ENCODE results near the gene RNF223.

RNF223 gene

DNA sequence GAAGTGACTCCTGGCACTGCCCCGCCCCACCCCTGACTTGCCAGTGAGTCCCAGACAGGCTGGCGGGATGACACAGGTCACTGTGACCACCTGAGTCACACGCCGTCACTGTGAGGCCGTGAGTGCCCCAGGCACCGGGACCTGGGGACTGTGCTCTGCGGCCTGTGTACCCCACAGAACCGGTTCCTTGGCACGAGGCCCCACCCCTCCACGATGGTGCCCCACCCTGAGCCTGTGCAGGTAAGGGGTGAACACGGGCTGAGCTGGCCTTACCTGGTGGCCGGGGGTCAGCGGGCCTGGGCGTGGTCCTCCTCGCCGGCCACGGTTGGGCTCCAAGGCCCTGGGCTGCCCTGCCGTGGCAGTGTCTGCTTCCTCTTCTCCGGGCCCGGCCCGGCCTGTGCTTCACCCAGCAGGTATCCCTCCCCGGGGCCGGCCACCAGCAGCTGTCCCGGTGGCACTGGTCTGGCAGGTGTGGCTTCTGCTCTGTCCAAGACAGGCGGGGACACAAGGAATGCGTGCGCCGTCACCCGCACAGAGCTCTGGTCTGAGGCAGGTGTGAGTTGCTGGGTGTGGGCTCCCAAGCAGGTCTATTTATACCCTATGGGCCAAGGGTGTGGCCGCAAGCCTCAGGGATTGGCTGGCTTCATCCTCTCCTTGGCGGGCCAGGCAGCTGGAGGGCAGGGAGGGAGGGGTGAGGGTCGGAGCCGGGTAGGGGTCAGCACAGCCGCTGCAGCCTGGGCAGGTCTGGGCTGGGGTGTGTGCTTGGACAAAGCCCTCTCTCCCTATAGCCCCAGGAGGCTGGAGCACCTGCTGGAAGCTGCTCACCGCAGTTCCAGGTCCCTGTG, at the start of gene RNF223:
TSS of gene RNF223 (minus strand) at position 564 of the 845 bp plus-strand sequence. CDS start 1,740 bp downstream, outside the sequence.
- DNase-seq: peak; percentile 50

DNA sequence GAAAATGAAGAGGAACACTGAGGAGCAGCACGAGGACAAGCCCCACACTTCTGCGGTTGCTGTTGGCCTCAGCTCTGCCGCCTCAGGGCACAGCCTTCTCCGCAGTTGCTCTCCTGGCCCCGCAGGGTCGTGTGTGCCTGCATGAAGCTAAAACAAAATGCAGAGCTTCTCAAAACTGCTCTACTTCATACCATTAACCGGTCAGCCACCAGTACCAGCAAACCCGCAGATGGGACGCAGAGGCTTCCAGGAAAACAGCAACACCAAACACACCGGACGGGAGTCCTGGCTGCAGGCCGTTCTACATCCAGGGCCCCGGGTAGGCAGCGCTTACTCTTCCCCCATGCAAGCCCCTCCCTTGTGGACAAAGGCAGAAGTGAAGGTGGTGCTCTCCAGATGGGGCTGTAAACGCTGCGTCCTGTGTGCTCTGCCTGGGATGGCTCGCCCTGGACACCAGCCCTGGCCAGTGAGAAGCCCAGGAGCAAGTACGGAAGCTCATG, 48.9 kb upstream of the RNF223 start:
- DNase-seq: peak; percentile 45

DNA sequence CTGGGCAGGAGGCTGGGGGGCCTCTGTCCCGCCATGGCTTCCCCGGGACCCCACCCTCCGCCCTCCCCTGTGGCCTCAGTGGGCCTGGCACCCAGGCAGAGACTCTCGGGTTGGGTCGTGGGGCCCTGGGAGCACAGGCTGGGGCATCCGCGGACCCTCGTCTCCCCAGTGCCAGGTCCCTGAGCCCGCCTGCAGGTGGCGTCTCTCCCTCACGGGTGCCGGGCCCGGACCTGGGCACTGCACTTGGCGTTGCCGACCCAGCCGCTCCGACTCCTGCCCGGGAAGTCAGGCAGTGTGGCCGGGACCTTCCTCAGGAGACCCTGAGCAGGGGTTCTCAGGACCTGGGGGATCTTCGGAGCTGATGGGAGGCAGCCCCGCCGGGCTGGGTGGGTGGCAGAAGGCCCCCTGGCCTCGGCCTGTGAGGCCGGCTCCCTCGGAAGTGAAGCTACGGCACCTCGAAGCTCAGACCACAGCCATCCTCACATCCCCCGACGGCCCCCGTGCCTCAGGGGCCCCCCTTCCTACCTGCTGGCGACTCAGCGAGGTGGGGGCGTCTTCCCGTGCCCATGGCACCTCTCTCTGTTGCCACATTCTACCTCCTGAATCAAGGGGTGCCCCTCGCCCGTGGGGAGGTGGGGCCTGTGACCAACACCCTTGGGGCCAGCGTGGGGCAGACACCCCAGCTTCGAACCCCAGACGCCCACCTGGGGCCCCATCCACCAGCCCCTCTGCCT, 48.1 kb upstream of the RNF223 start:
- peak; percentile 84 for DNase-seq

DNA sequence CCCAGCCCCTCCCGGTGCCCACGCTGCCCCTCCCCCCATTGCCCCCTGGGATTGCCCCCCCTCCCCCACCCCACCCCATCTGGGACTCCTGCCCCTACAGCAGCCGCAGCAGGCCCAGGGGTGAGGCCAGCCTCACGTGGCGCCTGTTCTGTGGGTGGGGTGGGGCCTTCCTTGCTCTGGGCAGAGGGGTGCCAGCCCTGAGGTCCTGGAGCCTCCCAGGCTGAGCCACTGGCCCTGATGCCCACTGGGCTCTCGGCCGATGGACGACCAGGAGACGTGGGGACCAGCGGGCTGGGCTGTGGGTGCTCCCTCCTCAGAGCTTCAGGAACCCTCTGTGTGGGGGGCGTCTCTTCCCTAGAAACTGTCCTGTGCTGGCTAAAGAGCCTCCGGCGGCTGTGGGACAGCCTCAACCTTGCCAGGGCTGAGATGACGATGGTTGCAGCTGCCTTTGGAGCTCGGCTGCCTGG, 47.5 kb upstream of the RNF223 start:
- peak; percentile 37 for DNase-seq

DNA sequence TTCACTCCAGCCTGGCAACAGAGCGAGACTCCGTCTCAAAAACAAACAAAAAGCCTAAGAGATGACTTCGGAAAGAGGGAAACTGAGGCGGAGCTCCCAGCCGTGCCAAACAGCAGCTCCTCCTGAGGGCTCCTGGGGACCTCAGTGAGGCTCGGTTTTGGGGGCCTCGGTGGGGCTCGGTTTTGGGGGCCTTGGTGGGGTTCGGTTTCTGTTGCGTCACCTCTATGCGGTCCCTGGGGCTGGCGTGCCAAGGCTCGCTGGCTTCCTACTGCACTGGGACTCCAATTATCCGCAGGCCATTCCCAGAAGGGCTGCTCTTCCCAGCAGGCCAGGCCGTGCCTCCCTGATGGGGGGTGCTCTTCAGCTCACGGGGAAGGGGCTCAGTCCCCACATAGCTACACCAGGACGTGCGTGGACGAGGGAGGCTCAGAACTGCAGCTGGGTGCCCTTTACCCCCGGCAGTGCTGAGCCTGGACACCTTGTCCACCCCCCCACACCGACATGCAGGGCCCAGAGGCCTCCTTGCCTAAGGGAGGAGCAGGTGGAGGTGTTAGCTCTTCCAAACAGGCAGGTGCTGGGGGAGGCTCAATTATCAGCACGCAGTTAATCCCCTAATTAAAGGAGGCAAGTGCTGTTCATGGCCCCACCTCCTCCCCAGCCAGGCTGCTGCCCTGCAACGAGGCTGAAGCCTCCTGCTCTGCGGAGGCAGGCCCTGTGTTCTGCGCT, 46.9 kb upstream of the RNF223 start:
- no peak for DNase-seq

DNA sequence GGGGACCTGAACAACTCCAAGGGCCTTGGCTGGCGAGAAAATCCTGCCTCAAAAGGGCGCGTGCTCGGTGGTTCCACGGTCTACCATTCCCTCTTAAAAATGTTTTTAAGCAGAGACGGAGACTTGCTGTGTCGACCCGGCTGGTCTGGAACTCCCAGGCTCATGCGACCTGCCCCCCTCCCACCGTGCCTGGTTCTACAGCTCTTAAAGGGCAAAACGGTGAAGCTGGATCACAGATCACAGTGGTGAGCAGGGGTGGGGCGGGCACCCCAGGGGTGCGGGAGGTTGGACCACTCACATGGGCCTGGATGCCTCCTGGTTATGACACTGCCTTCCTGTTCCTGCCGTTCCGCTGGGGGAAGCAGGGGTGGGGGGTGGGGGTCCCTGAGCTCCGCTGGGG, 46.0 kb upstream of the RNF223 start:
- no peak for DNase-seq

DNA sequence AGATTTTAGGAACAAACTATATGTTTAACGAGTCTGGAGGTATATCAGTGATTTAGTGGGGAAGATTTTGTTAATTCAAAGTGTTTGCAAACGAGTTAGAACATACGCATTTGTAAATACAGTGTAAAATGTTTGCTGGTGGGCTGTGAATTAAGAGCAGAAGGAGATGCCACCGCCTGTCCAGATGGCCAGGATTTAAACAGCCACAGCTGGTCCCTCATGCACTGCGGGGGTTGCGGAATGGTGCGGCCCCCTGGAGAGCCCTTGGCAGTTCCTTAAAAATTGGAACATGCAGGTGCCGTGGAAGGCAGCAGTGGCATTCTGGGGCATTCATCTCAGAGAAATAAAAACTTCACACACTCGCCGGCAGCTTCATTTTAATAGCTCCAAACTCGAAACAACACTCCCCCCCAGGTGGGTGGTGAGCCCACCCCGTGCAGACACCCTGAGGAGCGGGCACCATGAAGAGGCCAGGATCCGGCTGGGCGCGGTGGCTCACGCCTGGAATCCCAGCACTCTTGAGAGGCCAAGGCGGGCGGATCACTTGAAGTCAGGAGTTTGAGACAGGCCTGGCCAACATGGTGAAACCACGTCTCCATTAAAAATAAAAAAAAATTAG, 45.3 kb upstream of the RNF223 start:
- DNase-seq: no peak

DNA sequence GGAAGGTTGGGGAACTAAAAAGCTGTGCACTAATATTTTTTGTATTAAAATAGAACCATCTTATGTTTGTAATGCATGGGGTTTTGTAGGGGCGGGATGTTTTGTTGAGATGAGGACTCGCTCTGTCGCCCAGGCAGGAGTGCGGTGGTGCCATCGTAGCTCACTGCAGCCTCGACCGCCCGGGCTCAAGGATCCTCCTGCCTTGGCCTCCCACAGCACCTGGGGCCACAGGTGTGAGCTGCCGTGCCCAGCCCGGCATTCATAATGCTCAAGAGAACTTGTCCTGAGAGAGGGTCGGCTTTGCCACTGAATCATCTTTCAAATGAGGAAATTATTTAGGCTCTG, 44.7 kb upstream of the RNF223 start:
- no peak for DNase-seq

DNA sequence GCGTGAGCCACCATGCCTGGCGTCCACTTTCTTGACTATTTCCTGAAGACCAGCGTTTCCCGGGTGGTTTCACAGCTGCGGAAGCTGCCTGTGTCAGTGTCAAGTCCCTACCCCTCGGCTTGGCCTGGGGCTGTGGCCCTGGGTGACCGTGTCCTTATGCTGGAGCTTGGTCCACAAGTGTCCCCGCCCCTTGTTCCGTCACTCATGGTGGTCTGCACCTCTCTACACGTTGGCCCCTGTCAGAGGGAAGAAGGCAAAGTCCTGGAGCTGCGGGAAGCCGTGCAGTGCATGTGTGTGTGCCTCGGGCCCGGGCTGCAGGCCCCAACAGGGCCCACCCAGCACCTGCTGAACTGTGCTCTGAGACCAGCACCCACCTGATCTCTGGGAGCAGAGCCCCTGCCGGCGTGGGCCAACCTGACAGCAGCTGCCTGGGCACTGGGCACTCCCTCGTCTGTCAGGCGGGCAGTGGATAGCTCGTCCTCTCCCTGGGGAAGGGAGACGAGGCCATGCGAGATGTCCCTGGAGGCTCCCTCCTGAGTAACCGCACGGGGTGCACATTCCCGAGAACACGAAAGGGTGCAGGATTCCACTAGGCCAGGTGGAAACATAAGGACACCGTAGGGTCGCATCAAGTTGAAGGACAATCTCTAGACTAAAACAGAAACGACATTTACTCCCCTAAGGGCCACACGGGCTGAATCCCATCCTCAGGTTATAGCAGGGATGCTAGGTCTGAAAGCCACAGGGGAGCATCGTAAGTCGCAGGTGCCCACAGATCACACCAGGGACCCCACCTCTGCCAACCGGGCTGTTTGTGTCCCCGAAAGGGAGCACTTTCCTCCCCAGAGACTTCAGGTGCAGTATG, 44.1 kb upstream of the RNF223 start:
- DNase-seq: no peak

DNA sequence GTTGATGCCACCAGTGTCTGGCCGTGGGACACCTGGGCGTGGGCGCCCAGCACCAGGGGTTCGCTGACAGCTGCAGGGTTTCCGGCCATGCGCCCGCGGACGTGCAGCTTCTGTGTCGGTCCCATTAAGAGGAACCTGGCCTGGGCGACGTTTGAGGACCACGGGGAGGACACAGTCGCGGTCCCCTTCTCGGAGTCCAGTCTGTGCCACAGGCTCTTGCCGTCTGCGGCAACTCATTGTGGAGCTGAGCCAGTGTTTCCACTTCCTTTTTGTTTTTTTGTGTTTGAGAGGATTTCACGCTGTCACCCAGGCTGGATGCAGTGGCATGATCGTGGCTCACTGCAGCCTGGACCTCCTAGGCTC, 43.3 kb upstream of the RNF223 start:
- DNase-seq: peak; percentile 28

DNA sequence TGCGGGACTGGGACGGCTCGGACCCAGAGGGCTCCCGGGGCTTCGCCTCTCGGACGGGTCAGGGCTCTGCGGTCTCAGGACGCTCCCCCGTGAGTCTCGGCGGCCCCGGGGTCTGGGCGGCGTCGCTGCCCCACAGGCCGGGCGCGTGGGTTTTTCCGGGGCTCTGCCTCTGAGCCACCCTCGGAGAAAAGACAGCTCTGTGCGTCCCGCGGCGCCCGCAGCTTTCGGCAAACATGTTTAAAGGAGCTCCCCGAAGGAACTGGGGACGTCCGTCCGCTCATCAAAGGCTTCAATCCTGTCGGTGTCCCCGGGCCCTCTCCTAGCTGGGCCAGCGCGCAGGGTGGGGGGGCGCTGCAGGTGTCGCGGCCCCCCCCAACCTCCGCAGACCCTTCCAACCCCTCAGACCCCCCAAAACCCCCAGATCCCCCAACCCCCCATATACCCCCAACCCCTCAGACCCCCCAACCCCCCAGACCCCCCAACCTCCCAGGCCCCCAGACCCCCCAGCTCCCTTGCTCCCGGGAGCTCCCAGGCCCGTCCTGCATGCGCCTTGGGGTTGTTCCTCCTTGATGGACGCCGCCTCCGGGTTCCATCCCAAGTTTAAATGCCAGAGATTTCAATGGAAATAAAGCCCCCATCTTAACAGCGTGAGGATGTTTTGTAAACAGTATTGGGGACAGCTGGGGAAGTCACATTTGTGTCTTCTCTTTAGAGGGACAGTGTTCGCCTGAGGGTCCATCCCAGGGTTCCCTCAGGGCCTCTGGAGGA, 42.8 kb upstream of the RNF223 start:
- DNase-seq: peak; percentile 34

DNA sequence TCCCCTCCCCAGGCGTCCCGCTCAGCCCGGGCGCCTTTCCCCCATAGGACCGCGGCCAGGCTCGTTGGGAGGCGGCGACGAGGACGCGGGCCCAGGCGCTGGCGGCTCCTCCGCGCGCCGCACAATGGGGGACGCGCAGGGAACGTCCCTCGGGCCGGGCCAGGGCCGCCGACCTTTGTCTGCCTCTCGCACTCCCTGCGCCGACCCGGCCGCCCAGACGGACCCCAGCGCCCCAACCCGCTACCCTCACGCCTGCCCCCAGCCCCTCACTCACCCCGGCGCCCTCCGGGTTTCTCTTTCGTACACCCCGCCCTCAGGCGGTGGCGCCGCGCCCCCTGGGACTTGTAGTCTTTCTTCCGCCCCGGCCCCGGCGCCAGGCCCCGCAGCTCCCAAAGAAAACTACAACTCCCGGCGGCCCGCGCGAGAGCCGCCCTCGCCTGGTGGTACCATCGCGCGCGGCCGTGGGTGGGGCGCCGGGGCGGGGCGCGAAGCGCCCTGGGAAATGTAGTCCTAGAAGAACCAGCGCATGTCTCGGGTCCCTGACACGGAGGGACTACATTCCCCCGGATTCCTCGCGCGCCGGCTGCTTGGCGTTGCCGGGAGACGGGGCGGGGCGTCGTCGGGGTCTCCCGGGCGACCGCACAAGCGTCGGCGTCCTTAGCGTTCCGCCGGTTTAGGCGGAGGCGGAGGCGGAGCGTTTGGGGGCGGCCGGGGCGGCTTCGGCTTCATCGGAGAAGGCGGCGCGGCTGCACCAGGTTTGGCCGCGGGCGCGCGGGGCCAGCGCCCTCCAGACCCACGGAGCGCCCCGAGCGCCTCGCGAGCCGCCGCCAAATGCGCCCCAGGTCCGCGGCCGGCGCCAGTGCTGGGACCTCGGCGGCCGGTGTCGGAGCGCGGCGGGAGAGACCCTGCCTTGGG, 41.9 kb upstream of the RNF223 start, which contains the start of gene C1orf159:
TSS of gene C1orf159 (minus strand) at position 304 of the 915 bp plus-strand sequence. CDS start 24,546 bp downstream, outside the sequence.
- peak; percentile 100 for DNase-seq

DNA sequence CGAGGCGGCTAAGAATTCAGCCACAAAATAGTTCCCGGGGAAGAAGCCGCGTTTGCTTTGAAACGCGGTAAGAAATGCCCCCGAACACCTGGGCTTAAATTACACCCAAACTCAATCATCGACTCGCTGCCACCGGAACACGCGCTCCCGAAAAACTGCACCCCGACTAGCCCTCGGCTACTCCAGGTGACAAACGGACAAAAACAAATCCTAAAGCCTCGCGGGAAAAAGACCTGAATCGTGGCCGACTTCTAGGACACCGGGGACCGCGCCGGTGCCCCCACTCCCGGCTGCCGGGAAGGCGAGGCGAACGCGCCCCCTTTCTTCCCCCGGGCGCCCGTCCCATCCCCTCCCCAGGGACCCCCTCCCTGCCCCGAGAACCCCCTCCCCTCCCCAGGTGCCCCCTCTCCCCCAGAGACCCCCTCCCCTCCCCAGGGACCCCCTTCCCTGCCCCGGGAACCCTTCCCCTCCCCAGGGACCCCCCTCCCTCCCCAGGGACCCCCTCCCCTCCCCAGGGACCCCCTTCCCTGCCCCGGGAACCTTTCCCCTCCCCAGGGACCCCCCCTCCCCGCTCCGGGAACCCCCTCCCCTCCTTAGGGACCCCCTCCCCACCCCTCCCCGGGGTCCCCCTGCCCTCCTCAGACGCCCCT, 41.2 kb upstream of the RNF223 start:
- DNase-seq: peak; percentile 62

DNA sequence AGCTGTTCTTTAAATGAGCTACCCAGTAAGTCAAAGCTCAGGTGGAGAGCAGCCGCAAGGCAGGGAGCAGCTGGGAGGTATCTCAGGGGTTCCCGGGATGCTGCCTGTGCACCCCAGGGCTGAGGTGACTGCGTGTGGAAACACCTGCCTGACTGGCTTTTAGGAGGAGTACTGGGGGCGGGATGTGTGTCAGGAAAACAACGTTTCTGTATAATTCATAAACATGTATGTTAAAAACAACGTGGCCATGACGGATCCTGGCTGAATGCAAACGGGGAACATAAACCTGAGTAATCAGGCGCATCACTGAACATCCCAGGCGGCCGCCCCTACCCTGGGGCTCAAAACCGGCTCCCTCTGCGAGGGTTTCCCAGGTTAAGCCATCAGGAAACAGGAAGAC, 40.3 kb upstream of the RNF223 start:
- no peak for DNase-seq

DNA sequence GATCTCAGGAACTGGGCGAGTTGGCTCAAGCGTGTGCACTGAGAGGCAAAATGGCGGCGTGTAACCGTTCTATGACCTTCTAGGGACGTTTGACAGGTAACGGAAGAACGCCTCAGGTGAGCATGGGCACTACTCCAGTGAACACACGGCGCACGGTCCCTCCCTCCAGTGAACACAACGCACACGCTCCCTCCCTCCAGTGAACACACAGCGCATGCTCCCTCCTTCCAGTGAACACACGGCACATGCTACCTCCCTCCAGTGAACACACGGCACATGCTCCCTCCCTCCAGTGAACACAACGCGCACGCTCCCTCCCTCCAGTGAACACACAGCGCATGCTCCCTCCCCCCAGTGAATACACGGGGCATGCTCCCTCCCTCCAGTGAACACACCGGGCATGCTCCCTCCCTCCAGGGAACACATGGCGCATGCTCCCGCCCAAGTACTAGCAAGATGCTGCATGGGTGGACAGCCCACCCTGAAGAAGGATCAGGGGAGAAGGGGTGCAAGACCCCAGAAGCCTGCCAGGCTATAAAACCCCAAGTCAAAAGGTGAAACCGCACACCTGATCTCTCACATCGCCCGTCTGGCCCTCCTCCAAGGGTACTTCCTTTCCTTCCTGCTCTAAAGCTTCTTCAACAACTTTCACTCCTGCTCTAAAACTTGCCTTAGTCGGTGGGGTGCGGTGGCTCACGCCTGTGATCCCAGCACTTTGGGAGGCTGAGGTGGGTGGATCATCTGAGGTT, 38.3 kb upstream of the RNF223 start:
- DNase-seq: no peak

DNA sequence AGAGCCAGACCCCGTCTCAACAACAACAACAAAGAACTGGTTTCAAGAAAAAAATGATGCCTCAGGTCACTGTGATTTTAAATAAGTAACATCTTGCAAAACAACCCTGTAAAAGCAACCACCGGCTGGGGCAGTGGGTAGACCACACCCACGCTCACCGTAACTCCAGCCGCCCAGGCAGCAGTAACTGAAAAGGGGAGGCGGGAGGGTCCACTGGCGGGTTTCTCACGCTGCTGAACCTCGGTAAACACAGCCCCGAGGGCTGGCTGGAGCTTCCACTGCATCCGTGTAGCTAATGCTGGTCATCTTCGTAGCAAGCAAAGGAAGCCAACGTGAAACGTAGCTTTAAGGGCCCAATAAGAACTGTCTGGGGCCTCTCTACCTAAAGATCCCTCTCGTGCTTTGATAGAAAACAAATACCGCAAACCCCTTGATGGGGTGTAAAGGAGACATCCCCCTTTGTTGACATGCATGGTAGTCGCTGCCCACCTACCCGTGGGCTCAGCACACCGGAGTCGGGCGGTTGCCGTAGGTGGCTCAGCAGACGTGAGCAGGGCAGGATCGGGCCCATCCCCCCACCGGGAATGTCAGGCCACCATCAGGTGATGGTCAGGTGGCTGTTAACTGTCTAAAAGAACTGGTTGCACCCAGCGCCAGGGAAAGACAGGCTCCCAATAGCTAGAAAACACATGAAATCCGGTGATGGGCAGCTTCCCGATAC, 37.6 kb upstream of the RNF223 start:
- no peak for DNase-seq

DNA sequence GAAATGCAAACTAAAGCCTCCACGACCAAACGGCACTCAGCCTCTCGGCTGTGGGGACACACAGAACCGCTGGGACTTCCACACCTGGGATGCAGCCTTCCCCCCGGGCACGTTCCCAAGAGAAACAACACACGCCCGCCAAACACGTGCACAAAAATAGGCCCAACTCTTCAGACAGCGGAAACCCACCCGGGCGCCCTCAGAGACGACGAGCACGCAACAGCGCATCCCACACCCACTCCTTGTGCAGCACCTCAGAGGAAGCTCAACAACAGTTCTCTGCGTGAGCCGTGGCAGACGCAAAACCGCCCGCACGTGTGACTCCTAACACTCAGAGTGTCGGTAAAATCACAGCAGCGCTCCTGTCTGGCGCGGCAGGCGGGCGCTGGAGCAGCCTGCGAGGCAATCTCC, 36.5 kb upstream of the RNF223 start:
- DNase-seq: no peak

DNA sequence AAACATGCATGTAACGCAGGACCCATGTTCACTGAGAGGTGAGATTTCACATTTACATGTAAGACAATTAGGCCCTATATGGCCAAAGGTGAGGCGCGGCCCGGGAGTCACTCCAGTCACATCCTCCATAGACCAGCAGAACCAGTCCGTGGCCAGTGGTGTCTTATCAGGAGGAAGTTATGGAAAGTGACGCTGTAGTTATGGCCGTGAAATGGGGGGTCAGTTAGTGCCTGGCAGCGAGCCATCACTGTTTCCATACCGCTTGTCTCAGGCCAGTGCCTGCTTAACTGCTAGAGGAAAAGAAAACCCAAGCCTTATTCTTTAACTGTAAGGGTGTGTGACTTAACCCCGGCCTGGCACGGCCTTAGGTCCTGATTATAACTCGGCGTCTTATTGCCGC, 35.6 kb upstream of the RNF223 start:
- DNase-seq: no peak

All from left hindlimb (tissue), 1 donor.